Fibroblast of gingiva (primary cell): ENCODE measurements around the gene HEXIM2.
A peak's percentile ranks its signal among the peaks of the same experiment; 100 is the strongest.

Source experiments
- DNase-seq: peaks from one replicate; pipeline ENCODE4 v3.0.0-alpha.2; 2011; ENCODE audit warnings: low read depth

The HEXIM2 gene

GRCh38 chr17:45143767-45144198 lies 17.9 kb upstream of the HEXIM2 start:
- DNase-seq = peak; percentile 98

- DNase-seq = peak; percentile 16
Measured at GRCh38 chr17:45144199-45145034, 17.3 kb upstream of the HEXIM2 start.

GRCh38 chr17:45145035-45145389 lies 16.7 kb upstream of the HEXIM2 start:
- no peak for DNase-seq

- no peak for DNase-seq
Measured at GRCh38 chr17:45146166-45146565, 15.5 kb upstream of the HEXIM2 start.

GRCh38 chr17:45146592-45146889 lies 15.1 kb upstream of the HEXIM2 start:
- DNase-seq = no peak

GRCh38 chr17:45146890-45147580 lies 14.6 kb upstream of the HEXIM2 start:
- peak; percentile 61 for DNase-seq

GRCh38 chr17:45147581-45148182 lies 14.0 kb upstream of the HEXIM2 start:
- peak; percentile 98 for DNase-seq

- DNase-seq = peak; percentile 100
Measured at GRCh38 chr17:45148183-45149036, 13.3 kb upstream of the HEXIM2 start, which contains the start of gene HEXIM1. Gene HEXIM1, plus strand, starts transcription at chr17:45148475. Its CDS starts 716 bp downstream, at chr17:45149191.

GRCh38 chr17:45149037-45149668 lies 12.5 kb upstream of the HEXIM2 start:
- peak; percentile 80 for DNase-seq

GRCh38 chr17:45149669-45150664 lies 11.7 kb upstream of the HEXIM2 start:
- DNase-seq = peak; percentile 60

- DNase-seq = no peak
Measured at GRCh38 chr17:45150911-45151809, 10.5 kb upstream of the HEXIM2 start.

- no peak for DNase-seq
Measured at GRCh38 chr17:45155029-45155428, 6.6 kb upstream of the HEXIM2 start.

- no peak for DNase-seq
Measured at GRCh38 chr17:45155483-45155882, 6.2 kb upstream of the HEXIM2 start.

- DNase-seq = no peak
Measured at GRCh38 chr17:45156242-45156641, 5.4 kb upstream of the HEXIM2 start.

GRCh38 chr17:45160447-45161287 lies 1.0 kb upstream of the HEXIM2 start:
- DNase-seq = peak; percentile 75

- DNase-seq = no peak
Measured at GRCh38 chr17:45162025-45162687, 481 bp downstream of the HEXIM2 start.

GRCh38 chr17:45164734-45165269 lies 3.1 kb downstream of the HEXIM2 start:
- no peak for DNase-seq
